Measurements from ENCODE around the gene GLOD4. TPM values are rescaled to one million over a fixed set of nuclear protein-coding genes. Genes with fewer than 3 reads are reported as not detected.
A peak's percentile ranks its signal among the peaks of the same experiment; 100 is the strongest.
"Not testable (repeated sequence)": the region's sequence is repeated elsewhere in the genome, so short reads cannot be mapped to it uniquely, and the experiment has no call there.

GLOD4 gene
- total RNA-seq, 1 donor from 2014 or later, result 84.8 TPM

DNA sequence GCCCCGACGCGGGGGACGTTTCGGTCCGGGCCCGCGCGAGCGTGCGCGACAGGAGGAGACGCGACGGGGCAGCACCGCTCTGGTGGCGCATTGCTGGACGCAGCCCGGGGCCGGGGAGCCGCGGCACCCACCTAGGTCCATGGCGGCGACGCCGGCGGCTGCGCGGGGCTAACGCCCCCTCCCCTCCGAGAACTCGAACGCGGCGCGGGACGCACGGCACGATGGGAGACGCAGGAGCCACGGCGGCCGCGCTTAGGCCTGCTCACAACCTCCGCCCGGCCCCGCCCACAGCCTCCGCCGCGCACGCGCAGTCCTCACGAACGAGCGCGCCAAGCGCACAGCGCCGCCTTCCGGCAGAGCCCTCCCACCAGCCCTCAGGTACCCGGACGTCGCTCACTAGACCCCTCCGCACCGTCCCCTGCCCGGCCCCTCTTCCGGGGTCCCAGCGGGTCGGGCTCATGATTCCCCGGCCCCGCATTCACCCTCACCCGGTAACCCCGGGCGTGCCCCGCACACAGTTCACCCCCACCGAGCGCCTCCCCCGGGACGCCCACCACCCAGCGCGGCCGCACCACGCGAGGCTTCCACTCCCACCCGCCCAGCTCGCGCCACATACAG lies 30.0 kb downstream of the GLOD4 start, which contains the start of gene GEMIN4:
TSS of gene GEMIN4 (minus strand) at position 263 of the 618 bp plus-strand sequence. CDS start at position 141, 122 bp downstream.
- peaks cover 10% of the 10 kb centered on the region for H3K9me3 Mint-ChIP-seq
- peak; percentile 97 for DNase-seq (ENCODE audit: low spot score)
- peaks cover 61% of the 10 kb centered on the region for H3K36me3 Mint-ChIP-seq (ENCODE audit: low read depth)
- H3K4me1 Mint-ChIP-seq (ENCODE audit: low read depth), result peaks cover 26% of the 10 kb centered on the region
- intact Hi-C loops (cut with micrococcal nuclease), result loop anchor here (1.0 to 5.0 kb wide), 2 partner anchors 38 to 340 kb away; partner anchors contain the start of gene VPS53
- H3K27me3 Mint-ChIP-seq (ENCODE audit: low read depth), result no peaks in the 10 kb centered on the region
- peak within 1 kb of the TSS; percentile 98 for H3K4me3 Mint-ChIP-seq (ENCODE audit: low read depth)
- H3K27ac Mint-ChIP-seq, result peak within 1 kb of the TSS; percentile 95

DNA sequence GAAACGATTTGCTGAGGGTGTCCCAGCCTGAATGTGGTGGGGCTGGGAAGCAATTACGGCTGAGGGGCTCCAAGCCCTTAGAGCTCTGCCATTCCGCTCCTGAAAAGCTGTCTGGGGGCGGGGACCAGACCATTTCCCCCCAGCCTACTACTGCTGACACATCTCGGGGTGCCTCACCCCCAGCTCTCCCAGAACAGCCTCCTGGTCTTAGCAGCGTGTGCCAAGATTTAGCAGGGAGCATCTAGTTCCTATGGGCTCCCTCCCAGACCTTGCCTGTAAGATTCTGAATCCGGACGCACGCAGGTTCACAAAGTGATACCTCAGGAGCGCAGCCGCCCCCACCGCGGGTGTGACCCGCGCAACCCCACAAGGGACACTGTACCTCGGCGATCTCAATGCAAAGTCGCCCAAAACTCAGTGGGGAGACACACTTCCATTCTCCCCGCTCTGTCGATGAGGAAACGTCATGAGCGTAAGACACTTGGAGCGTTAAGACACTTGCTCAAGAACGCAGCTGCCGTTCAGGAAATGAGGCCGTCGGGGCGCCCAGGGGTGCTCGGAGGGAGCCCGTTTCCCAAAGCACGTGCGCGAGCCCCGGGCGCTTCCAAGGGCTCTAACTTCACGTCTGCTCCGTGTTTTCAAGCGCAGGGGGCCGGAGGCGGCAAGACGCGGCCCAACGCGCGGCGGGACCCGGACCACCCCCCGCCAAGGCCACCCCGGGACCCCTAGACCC lies 30.6 kb downstream of the GLOD4 start:
- Mint-ChIP-seq H3K4me1 (ENCODE audit: low read depth) (peaks cover 26% of the 10 kb centered on the region), H3K9me3 (peaks cover 10% of the 10 kb centered on the region)

DNA sequence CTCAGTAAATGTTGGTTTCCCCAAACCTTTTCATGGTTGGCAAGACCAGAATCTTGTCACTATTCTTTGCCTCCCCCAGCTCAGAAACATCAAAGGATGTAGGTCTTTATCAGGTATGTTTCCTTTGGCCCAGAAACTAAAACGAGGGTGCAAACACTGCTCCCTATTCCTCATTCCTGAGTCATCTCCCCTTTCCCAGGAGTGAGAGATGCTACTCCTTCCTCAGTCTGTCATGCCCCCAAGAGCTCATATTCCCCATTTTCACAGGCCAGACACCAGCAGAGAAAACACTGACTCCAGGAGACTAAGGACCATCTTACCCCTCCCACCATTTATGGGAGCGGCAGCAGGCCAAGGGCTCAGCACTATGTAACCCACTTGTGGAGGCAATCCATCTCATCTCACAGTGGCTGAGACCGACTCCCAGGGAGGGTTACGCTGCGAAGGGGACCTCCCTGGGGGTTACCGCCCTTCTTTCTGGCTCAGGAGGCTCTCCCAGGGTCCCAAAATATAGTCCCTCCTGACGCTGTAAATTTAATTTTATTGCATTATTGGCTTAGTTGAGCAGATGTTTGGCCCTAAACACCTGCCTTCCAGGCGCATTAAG lies 31.5 kb downstream of the GLOD4 start:
- H3K27ac Mint-ChIP-seq, result peak overlapping the region; percentile 8
- intact Hi-C loops (cut with micrococcal nuclease), result loop anchor here (2.0 to 5.0 kb wide), 2 partner anchors 32 to 338 kb away; partner anchors contain the start of genes GLOD4 and MRM3
- DNase-seq (ENCODE audit: low spot score), result no peak
- H3K4me3 Mint-ChIP-seq (ENCODE audit: low read depth), result peak overlapping the region; percentile 98
- peaks cover 26% of the 10 kb centered on the region for H3K4me1 Mint-ChIP-seq (ENCODE audit: low read depth)
- H3K9me3 Mint-ChIP-seq, result peaks cover 10% of the 10 kb centered on the region
- no peaks in the 10 kb centered on the region for H3K27me3 Mint-ChIP-seq (ENCODE audit: low read depth)
- H3K36me3 Mint-ChIP-seq (ENCODE audit: low read depth), result peaks cover 61% of the 10 kb centered on the region

More for the DNA sequence above, 30.6 kb downstream of the GLOD4 start:
- Mint-ChIP-seq H3K27ac (peak overlapping the region; percentile 91), H3K27me3 (ENCODE audit: low read depth) (no peaks in the 10 kb centered on the region), H3K4me3 (ENCODE audit: low read depth) (peak overlapping the region; percentile 98), H3K36me3 (ENCODE audit: low read depth) (peaks cover 61% of the 10 kb centered on the region)
- intact Hi-C loops (cut with micrococcal nuclease), result loop anchor here (1.0 to 5.0 kb wide), 3 partner anchors 31 to 339 kb away; partner anchors contain the start of genes GLOD4, MRM3 and VPS53
- DNase-seq (ENCODE audit: low spot score), result peak; percentile 56

GRCh38 chr17:749359-749758 lies 32.7 kb downstream of the GLOD4 start:
- H3K27me3 Mint-ChIP-seq (ENCODE audit: low read depth); intact Hi-C loops (cut with micrococcal nuclease); H3K27ac Mint-ChIP-seq; DNase-seq (ENCODE audit: low spot score): not testable (repeated sequence)
- peaks cover 65% of the 10 kb centered on the region for H3K36me3 Mint-ChIP-seq (ENCODE audit: low read depth)
- peaks cover 26% of the 10 kb centered on the region for H3K4me1 Mint-ChIP-seq (ENCODE audit: low read depth)
- H3K4me3 Mint-ChIP-seq (ENCODE audit: low read depth), result peak overlapping the region; percentile 57
- H3K9me3 Mint-ChIP-seq, result peaks cover 10% of the 10 kb centered on the region

DNA sequence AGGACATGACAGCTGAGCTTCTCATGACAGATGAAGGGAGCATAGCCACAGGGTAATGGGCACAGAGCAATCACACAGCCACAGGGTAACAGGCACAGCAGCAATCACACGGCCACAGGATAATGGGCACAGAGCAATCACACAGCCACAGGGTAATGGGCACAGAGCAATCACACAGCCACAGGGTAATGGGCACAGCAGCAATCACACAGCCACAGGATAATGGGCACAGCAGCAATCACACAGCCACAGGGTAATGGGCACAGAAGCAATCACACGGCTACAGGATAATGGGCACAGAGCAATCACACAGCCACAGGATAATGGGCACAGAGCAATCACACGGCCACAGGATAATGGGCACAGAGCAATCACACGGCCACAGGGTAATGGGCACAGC lies 33.5 kb downstream of the GLOD4 start:
- H3K27ac Mint-ChIP-seq; H3K4me3 Mint-ChIP-seq (ENCODE audit: low read depth): not testable (repeated sequence)

DNA sequence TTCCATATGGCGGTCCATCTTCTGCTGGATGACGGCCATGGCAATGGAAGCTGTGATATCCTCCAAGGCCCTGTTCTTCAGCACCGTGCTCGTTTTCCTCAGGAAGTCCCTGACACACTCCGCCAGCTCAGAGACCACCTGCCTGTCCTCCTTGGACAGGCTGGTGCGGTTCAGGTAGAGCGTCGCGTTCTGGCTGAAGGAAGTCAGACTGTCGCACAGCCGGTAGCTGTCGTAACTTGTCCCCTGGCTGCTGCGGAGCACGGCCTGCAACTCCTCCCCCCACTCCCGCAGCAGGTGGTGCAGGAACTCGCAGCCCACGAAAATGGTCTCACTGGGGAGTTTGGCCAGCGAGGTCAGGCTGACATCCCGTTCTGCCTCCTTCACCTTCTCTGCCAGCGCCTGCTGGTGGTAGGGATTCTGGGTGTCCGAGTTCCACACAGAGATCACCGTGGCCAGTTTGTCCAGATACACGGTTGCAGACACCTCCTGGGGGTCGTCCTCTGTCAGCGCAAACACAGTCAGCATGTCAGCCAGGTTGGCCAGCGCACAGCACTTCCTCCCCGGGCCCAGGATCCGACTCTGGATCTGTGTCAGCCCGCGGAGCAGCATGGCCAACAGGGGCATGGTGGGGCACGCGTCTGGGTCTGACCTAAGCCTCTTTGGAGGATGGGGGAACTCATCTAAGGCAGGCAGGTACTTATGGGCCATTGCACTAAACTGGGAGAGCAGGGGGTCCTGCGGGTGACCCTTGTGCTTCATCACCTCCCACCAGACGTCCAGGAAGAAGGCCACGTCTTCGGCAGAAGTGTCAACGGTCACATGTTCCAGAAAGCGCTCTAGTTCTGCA lies 35.1 kb downstream of the GLOD4 start:
- H3K36me3 Mint-ChIP-seq (ENCODE audit: low read depth), result peaks cover 88% of the 10 kb centered on the region

More for the DNA sequence above, 33.5 kb downstream of the GLOD4 start:
- DNase-seq (ENCODE audit: low spot score); H3K27me3 Mint-ChIP-seq (ENCODE audit: low read depth); intact Hi-C loops (cut with micrococcal nuclease): not testable (repeated sequence)
- peaks cover 26% of the 10 kb centered on the region for H3K4me1 Mint-ChIP-seq (ENCODE audit: low read depth)
- H3K36me3 Mint-ChIP-seq (ENCODE audit: low read depth), result peaks cover 73% of the 10 kb centered on the region
- peaks cover 10% of the 10 kb centered on the region for H3K9me3 Mint-ChIP-seq

DNA sequence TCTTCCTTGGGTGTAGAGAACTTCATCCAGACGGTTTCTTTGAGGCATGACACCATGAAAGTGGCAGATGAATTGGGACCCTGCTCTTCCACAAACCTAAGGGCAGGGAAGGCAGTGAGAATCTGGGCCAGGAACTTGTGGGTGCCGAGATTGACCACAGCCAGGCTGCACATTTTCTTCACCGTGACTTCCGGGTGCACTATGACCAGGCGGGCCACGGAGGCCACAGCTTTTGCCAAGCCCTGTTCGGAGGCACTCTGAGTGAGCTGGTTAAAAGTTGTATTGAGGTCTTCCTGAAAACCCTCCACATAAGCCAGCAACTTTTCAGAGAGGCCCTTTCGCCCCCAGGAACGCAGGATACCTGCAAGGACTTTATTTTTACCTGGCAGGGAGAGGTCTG lies 35.9 kb downstream of the GLOD4 start:
- no peak for DNase-seq (ENCODE audit: low spot score)
- H3K36me3 Mint-ChIP-seq (ENCODE audit: low read depth), result peaks cover 92% of the 10 kb centered on the region
- no peaks in the 10 kb centered on the region for H3K27me3 Mint-ChIP-seq (ENCODE audit: low read depth)
- H3K4me3 Mint-ChIP-seq (ENCODE audit: low read depth), result no peak overlapping the region
- no peak overlapping the region for H3K27ac Mint-ChIP-seq
- peaks cover 20% of the 10 kb centered on the region for H3K4me1 Mint-ChIP-seq (ENCODE audit: low read depth)
- peaks cover 10% of the 10 kb centered on the region for H3K9me3 Mint-ChIP-seq
- intact Hi-C loops (cut with micrococcal nuclease), result no loop called here

More for the DNA sequence above, 35.1 kb downstream of the GLOD4 start:
- no peaks in the 10 kb centered on the region for H3K27me3 Mint-ChIP-seq (ENCODE audit: low read depth)
- no peak overlapping the region for H3K4me3 Mint-ChIP-seq (ENCODE audit: low read depth)
- H3K27ac Mint-ChIP-seq, result no peak overlapping the region
- peaks cover 10% of the 10 kb centered on the region for H3K9me3 Mint-ChIP-seq
- DNase-seq (ENCODE audit: low spot score), result no peak
- intact Hi-C loops (cut with micrococcal nuclease), result no loop called here
- peaks cover 23% of the 10 kb centered on the region for H3K4me1 Mint-ChIP-seq (ENCODE audit: low read depth)

GRCh38 chr17:745406-745805 lies 36.7 kb downstream of the GLOD4 start:
- Mint-ChIP-seq H3K27me3 (ENCODE audit: low read depth) (no peaks in the 10 kb centered on the region), H3K4me3 (ENCODE audit: low read depth) (no peak overlapping the region), H3K27ac (no peak overlapping the region), H3K36me3 (ENCODE audit: low read depth) (peaks cover 93% of the 10 kb centered on the region), H3K4me1 (ENCODE audit: low read depth) (peaks cover 18% of the 10 kb centered on the region), H3K9me3 (peaks cover 10% of the 10 kb centered on the region)
- intact Hi-C loops (cut with micrococcal nuclease), result no loop called here
- DNase-seq (ENCODE audit: low spot score), result no peak

GRCh38 chr17:744937-745336 lies 37.1 kb downstream of the GLOD4 start:
- no peak for DNase-seq (ENCODE audit: low spot score)
- H3K9me3 Mint-ChIP-seq, result peaks cover 10% of the 10 kb centered on the region
- H3K4me1 Mint-ChIP-seq (ENCODE audit: low read depth), result peaks cover 17% of the 10 kb centered on the region
- H3K27me3 Mint-ChIP-seq (ENCODE audit: low read depth), result no peaks in the 10 kb centered on the region
- no peak overlapping the region for H3K27ac Mint-ChIP-seq
- peaks cover 92% of the 10 kb centered on the region for H3K36me3 Mint-ChIP-seq (ENCODE audit: low read depth)
- H3K4me3 Mint-ChIP-seq (ENCODE audit: low read depth), result no peak overlapping the region
- intact Hi-C loops (cut with micrococcal nuclease), result no loop called here

DNA sequence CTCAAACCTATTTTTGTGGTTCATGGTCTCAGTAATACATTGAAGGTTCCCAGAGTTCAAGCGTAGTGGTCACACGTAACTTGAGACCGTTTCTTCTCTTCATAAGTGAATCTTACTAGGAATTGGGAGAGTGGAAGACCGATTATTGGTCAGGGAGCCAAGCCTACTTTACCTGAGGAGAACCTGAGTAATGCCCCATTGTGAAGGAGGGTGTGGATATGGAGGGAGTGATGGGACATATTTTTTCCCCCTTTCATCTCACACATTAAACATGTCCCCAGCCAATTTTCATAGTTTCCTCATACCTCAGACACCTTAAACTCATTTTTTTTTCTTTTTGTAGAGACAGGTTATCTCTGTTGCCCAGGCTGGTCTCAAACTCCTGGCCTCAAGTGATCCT lies 38.9 kb downstream of the GLOD4 start:
- no peaks in the 10 kb centered on the region for H3K27me3 Mint-ChIP-seq (ENCODE audit: low read depth)
- no peak overlapping the region for H3K27ac Mint-ChIP-seq
- H3K36me3 Mint-ChIP-seq (ENCODE audit: low read depth), result peaks cover 85% of the 10 kb centered on the region
- H3K4me3 Mint-ChIP-seq (ENCODE audit: low read depth), result no peak overlapping the region
- H3K4me1 Mint-ChIP-seq (ENCODE audit: low read depth), result peaks cover 10% of the 10 kb centered on the region
- no peaks in the 10 kb centered on the region for H3K9me3 Mint-ChIP-seq
- intact Hi-C loops (cut with micrococcal nuclease), result no loop called here
- no peak for DNase-seq (ENCODE audit: low spot score)

DNA sequence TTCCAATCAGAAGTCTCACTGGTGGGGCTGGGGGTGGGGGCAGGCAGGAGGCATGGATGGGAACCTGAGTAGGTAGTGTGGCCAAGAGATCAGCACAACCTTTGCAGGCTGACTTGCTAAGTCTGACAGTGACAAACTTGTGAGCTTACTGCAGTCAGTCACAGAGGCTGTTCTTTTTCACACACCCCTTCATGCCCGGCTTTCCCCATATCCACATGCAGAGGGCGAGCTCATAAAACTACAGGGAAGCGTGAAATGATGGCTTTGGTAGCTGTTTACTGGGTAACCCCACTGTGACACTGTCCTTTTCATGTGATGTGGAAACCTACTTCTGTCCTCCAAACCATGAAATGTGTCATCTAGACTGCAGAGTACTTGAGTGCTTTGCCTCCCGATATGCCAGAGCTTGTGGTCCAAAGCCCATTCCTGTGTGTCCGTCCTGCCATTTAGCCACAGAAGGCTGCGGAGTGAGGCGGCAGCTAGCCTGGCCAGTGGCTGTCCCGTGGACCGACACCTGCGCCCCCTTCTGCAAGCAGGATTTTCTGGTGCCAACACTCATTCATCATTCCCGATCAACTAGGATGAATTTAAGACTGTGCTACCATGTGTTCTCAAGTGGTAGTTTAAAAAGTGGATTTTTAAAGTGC lies 39.8 kb downstream of the GLOD4 start:
- Mint-ChIP-seq H3K4me3 (ENCODE audit: low read depth) (no peak overlapping the region), H3K27me3 (ENCODE audit: low read depth) (no peaks in the 10 kb centered on the region), H3K9me3 (no peaks in the 10 kb centered on the region), H3K27ac (no peak overlapping the region), H3K36me3 (ENCODE audit: low read depth) (peaks cover 85% of the 10 kb centered on the region), H3K4me1 (ENCODE audit: low read depth) (peaks cover 10% of the 10 kb centered on the region)
- no peak for DNase-seq (ENCODE audit: low spot score)
- intact Hi-C loops (cut with micrococcal nuclease), result no loop called here

All from activated T-helper 2 cell treated with anti-CD3 and anti-CD28 coated beads, Interferon-gamma antibody, Interleukin-2, Interleukin-4, amounts not matched to agents 10 μg/mL and 5 μg/mL and 100 μg/mL, durations not matched to agents 14 hours and 24 hours and 36 hours (primary cell).